HG02870 (cell line): Measurements from ENCODE around the gene ASPG.

ENCODE experiments used
- ATAC-seq: cut with Tn5 transposase; IDR thresholded peaks from one replicate; pipeline ENCODE4 v1.9.1; 2021; ENCODE audit warnings: mild to moderate bottlenecking, moderate library complexity; ENCODE audit not compliant: unreplicated experiment

ASPG gene

DNA sequence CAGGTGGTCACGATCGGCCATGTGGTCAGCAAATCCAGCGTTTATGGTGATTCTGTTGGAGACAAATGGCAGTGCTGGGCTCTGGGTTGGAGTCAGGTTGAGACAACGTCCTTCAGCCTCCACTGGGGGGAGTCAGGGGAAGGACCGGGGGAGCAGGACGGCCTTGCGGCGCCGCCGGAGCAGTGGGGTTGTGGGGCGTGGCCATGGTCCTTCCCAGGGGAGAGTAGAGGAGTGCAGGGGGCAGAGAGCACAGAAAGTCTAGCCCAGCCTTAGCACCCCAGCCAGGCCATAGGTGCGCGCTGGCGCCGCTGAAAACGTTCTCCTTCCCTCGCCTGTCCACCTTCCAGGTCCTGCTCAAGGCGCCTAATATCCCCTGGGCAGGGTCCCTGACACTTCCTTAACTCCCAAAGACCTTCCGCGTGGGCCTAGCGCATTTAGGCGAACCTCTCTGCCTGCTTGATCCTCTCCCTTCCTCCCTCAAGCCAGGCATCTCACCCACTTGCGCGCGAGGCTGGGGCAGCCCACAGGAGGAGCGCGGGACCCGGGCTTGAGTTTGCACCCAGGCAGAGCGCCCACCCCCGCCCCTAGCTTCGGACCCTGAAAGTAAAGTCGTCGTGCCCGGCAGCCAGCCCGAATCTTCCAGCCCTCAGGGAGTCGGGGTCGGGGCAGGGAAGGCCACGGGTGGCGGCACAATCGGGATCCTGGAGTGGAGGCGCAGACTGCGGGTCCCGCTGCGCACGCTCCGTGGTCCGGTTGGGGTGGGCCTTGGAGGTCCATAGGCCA lies 49.8 kb downstream of the ASPG start:
- ATAC-seq = no peak

GRCh38 chr14:104135904-104136471 lies 50.5 kb downstream of the ASPG start:
- no peak for ATAC-seq

DNA sequence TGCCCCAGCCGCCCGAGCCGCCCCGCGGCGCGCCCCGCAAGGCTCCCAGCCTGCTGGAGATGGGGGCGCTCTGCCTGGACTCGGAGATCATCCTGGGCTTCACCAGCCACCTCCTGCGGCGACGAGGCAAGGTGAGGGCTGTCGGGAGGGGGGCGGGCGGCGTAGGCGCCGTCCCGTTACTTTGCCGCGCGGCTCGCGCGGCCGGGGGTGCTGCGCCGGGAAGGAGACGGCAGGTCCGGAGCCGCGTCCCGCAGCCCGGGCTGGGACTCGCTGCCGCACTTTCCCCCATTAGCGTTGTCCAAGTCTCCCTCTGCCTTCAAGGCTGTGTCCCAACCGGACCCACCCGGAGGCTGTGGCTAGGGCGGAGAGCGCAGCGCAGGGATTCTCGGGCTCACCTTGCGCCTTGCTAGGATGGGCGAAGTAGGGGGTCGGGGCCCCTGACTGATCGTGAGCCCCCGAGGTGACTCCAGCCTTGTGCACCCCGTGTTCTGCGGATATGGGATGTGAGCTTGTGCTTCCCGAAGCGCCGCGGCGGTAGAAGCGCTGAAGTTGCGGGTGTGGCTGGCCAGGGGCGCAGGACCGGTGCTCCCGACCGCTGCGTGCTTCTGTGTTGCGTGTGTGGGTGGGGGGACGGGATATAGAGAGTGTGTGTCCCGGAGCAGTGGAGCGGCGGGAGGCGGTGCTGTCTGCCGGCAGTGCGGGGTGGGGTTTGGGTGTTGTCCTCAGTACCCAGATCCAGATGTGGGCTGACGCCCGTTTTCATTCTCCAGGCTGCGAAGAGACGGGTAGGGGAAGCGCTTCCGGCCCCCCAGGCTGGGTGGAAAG lies 51.2 kb downstream of the ASPG start:
- ATAC-seq = no peak

DNA sequence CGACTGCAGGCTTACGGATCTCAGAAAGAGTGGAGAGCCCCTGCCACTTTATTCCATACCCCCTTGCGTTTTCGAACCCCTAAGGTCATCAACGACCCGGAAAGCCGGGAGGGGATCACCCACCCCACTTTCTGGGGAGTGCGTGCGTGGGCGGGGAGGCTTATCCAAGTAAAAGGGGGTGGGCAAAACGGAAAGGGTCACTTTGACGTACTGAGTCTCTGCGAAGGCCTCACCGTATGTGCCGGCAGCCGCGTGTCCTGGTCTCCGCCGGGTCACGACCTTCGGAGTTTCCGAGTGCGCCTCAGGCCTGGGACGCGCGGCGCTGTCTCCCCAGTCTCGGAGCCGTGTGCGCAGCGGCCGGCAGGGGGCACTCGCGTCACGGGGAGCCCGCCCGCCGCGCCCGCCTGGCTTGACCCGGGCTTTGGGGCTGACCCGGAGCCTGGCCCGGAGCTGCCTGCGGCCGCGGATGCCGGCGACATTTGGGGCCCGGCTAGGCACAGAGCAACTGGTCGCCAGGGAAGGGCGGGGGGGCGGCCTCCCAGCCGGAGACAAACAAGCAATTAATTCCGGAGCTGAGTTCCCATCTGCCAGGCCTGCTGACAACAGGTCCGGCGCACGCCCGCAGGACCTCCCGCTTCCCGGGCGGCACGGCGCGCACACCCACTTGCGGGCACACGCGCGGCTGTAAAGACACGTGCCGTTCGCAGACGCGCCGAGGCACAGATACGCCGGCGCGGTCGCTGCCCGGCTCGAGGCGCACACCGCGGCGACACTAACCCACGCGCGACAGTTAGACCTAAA lies 52.0 kb downstream of the ASPG start:
- no peak for ATAC-seq

DNA sequence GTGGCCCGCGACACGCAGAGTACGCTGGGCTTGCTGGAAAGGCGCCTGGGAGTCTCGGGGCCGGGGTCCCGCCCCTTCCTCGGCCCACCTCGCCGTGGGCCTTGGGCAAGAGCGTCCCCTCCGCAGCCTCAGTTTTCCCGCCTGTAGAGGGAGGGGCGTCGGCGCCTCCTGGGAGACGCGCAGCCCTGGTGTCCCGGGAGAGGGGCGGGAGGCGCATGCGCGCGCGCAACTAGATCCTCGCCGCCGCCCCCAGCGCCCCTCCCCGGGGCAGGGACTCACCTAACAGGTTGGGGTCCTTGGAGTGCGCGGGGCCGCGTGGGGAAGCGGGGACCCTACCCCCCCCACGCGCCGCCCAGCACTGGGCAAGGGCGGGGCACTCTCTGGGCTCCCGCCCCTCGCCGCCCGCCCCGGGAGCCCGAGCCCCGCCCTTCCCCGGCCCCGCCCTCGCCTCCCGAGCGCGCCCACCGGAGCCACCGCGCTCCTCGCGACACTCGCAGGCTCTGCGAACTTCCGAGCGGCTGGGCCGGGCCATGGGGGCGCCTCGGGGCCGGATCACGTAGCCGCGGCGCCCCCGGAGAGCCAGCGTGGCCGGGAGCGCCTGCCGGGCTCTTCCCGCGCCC lies 52.7 kb downstream of the ASPG start, which contains the start of gene KIF26A:
KIF26A (plus strand) TSS at position 490 of the 620 bp plus-strand sequence. CDS start 136 bp downstream, outside the sequence.
- no peak for ATAC-seq

GRCh38 chr14:104138718-104139459 lies 53.4 kb downstream of the ASPG start:
- no peak for ATAC-seq

- no peak for ATAC-seq
Observed at GRCh38 chr14:104139460-104140212, 54.1 kb downstream of the ASPG start.

DNA sequence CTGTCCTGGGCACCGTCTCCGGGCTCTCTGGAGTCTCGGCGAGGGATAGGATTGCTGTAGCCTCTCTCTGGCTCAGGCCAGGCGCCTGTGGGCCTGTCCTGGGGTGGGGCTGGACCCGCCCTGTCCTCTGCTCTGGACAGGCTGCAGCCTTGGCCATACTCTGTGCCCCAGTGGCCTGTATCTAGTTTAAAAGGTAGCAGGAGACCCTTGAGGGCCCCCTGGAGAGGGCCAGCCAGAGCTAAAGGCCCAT lies 54.6 kb downstream of the ASPG start:
- ATAC-seq = no peak

- no peak for ATAC-seq
Observed at GRCh38 chr14:104140463-104141331, 55.2 kb downstream of the ASPG start.

DNA sequence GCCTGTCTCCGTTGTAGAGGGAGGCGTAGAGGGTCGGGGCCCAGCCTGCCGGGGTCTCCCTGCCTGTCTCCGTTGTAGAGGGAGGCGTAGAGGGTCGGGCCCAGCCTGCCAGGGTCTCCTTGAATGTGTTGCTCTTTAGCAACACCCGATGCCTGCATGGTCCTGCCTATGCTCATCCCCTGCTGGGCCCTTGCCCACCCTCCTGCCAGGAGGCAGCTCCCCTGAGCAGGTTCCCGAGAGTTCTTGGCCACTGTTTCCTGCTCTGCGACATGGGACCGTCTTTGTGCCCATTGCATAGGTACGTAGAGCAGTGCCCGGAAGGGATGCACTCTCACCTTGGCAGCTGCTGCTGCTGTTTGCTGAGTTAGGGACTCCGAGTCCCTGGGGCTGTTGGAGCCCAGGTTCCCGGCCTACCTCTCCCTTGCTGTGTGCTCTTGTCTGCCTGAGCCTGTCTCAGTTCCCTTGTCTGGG lies 56.2 kb downstream of the ASPG start:
- ATAC-seq = no peak

DNA sequence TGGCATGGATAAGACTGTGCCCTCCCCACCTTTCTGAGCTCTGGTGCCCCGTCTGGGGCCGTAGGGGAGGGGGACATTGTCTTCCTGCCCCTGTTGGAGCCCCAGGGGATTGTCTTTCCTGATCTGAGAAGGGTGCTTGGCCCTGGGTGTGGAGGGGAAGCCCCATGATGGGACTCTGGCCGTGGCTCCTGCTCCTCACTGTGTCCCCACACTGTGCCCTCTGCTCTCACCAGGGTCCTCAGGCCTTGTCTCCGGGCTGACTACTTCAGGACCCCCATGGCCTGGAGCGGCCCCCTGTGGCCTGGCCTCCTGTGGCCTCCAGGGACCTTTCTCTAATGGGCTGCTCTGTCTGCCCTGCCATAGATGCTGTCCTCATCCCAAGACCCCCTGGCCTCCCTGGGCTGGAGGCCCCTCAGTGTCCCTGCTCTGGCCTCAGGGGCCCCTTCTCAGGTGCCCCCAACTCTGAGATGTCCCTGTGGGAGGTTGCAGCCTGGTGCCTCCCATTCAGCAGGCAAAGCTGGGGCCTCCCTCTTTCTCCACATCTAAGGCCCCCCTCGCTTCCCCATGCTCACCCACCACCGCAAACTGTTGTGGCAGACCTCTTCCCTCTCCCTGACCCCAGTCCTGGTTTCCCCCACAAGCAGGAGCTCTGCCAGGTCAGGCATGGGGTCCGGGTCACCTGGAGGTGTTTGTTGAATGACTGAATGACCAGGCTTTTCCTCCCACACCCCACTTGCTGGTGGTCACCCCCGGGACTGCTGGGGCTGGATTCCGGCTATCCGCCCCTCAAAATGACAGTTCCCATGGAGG lies 56.8 kb downstream of the ASPG start:
- ATAC-seq = no peak

DNA sequence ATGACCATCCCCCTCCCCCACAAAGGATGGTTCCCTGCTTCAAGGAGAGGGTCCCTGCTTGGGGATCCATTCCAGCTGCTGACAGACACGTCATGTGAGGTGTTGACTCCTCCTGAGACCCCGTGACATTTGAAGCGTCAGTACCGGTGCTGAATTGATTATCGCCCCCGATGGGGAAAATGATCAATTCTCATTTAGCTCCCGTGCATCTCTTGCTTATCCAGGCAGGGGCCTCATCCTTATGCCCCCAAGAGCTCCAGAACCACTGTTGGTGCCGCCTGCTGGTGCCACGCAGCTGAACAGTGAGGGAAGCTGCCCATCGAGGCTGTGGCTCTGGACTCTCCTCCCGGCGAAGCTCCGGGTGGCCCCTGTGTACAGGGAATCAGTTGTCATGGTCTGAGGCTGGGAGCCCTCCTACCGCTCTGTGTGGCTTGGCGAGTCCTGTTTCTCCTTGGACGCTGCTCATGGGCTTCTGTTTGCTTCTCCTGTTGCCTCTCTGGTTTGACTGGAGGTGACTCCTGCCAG lies 57.5 kb downstream of the ASPG start:
- ATAC-seq = no peak

DNA sequence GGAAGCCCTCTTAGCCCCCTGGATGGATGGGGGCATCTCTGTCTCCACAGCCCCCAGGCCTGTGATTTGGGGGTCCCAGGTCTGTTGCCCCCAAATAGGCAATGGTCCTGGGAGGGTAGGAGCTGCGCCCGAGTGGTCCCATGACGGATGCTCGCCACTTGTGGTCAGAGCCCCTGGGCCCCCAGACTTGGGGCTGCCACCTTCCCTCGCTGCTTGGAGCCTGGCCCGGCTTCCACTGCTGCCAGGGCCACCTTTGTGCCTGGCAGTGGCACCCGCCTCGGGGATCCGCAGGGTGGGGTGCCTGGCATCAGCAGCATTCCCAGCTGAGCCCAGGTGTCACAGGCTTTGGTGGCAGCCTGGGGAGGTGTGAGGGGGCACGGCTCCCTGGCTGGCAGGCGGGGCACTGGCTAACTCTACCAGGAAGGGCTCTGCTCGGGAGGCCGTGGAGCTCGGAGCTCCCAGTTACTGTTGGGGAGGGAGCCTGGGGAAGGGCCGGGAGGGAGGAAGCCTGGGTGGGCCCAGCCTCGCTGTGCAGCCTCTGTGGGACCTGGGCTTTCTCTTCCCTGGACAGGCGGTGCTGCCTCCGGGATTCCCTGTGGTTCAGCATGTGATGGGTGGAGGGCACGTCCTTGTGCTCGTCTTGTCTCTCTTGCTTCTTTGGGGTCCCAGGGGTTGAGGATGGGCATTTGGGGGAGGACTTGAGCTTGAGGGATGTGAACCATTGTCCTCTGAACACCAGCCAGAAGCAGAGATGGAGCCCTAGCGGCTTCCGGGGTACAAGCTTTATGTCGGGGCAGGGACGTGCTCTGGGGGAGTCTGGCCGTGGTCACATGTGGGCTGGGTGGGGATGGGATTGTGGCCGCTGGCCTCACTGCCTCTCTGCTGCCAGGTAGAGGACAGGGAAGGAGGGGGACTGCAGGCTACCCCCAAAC lies 58.3 kb downstream of the ASPG start:
- ATAC-seq = no peak

DNA sequence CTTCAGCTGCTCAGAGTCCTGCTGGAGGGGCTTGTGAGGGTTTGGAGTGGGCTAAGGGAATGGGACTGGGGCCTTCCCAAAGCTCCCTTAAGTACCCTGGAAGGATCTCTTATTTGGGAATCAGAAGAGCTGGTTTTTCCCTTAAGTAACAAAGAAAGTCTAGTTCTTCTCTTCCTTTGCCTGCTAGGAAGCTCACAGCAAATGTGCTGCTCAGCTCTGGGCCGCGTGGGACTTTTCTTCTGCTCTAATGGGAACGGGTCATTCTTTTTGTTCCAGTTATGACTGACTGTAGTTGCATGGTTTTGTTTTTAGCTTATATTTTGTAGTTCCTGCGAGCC lies 58.9 kb downstream of the ASPG start:
- no peak for ATAC-seq

DNA sequence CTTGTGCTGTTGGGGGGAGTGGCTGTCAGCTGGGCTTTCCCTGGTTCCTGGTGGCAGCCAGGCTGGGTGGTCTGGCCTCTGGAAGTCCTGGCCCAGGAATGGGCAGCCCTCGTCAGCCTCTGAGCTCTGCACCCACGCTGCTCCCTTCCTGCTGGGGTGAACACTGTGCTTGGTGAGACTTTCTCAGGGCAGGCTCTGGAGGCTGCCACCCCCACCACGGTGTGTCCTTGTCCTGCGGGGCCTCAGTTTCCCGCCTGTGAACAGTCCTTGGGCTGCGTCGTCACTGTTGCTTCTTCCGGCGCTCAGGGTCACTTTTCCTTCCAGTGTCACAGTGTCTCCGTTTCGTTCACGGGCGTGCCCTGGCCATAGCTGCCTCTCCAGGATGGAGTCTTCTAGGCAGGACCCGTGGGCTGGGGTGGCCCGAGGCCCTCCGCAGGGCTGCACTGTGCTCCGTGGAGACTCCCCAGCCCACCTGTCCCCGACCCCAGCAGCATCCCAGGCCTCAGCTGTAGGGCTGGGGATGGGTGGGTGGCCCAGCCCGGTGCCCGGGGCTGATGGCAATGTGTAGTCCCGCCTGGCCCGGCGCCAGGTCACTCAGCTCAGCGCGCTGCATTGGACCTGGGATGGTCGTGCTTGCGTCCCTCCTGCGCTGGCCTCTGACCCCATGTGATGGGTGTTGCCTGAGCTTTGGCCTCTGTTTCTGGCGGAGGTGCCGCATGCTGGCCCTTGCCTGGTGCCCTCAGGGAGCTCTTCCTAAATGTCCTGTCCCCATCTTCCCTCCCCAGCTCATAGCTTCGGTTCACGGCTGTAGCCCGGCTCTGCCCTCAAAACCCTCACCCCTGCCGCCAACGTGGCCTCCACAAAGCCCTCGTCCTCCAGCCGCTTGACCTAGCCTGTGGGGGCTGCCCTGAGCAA lies 59.7 kb downstream of the ASPG start:
- ATAC-seq = no peak
